Stimulated activated CD8-positive, alpha-beta memory T cell treated with anti-CD3 and anti-CD28 coated beads, Interleukin-15, amount 100 ng/mL, for 1 hour (primary cell): ENCODE results near the gene CHRNG.

Source experiments
- DNase-seq: peaks from one replicate; pipeline ENCODE4 v3.0.0-alpha.2; 2020; ENCODE audit warnings: low read depth

Gene CHRNG

GRCh38 chr2:232506709-232507108, 32.8 kb upstream of the CHRNG start:
- DNase-seq: no peak

DNA sequence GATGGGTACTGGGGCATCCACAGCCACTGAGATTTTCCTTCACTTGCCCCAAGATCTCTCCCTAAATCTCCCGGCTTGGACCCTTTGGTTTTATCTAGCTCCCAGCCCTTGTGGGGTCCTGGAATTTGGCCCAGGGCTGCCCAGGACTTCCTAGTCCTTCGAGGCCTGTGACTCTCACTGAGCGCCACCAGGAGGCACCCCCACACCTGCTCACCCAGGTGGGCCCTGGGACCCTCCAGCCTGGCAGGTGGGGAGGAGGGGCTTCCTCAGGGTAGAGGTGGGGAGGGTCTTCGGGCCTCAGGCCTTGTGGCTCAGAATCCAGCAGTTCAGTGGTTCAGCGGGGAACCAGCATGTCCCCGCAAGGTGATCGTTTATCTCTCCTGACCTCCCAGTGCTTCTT, 31.2 kb upstream of the CHRNG start:
- no peak for DNase-seq

- DNase-seq: no peak
Measured at GRCh38 chr2:232511336-232511890, 28.1 kb upstream of the CHRNG start.

- no peak for DNase-seq
Measured at GRCh38 chr2:232512602-232513001, 26.9 kb upstream of the CHRNG start.

DNA sequence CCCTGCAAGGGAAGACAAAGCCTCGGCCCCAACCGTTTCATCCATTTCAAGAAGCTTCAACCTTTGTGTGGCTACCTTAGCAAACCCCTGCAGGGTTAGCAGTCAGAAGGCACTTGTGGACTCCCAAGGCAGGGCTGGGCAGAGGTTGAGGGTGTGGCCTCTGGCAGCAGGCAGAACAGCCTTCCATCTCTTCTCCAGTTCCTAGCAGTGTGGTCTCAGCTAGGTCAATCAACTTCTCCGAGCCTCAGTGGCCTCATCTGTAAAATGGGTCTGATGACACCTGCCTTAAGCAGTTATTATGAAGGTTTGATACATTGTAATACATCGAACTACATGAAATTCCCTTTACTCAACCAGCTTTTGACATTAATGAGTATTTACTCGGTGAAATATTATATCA, 26.1 kb upstream of the CHRNG start:
- DNase-seq: no peak

DNA sequence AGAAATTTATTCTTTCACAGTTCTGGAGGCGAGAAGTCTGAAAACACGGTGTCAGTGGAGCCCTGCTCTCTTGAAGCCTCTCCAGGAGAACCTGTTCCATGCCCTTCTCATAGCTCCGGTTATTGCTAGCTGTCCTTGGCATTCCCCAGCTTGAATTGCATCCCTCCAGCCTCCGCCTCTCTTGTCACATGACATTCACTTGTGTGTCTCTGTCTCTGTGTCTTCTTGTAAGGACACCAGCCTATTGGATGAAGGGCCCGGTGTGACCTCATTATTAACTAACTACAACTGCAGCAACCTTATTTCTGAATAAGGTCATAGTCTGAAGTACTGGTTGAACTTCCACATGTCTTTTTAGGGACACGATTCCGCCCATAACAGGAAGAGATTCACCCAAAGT, 23.9 kb upstream of the CHRNG start:
- DNase-seq: no peak

GRCh38 chr2:232516551-232516950, 22.9 kb upstream of the CHRNG start:
- DNase-seq: no peak

- no peak for DNase-seq
Measured at GRCh38 chr2:232518844-232519243, 20.6 kb upstream of the CHRNG start.

DNA sequence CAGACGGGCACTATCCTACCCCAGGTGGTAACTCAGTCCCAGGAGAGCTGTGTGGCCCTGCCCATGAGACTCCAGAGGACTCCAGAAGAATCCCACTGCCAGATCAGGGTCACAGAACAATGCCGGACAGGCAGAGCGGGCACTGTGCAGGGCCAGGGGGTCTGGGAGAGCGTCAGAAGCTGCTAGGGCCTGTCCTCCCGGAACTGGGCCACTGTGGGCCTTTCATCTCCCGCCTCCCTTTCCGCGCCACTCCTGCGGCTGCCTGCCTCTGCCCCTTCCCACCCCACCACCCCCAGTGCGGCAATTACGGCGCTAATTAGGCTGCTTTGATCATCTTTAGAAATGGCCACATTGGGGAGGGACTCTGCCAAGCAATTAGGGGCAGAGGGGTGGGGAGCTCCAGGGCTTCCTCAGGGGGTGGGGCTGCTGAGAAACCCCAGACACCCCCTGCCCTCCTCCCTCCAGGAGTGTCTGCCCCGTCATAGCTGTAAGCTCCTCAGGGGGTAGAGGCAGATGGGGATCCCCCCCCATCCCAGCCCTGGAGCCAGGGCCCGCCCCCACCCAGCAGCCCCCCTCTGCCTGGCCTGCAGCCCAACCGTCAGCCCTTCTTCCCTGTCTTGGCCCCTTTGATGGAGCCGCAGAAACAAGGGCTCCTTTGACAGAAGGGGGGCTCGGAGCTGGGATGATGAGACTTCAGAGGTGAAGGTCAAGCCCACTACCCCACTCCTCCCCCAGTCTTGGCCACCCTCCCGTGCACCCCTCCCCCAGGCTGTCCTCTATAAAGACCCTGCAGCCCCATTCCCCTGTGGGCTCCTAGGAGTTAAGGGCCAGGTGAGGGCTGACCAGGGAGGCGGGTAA, 19.7 kb upstream of the CHRNG start, which contains the start of gene PRSS56:
TSS of gene PRSS56 (plus strand) at position 808 of the 858 bp plus-strand sequence. CDS start 211 bp downstream, outside the sequence.
- no peak for DNase-seq

GRCh38 chr2:232520489-232520888, 19.0 kb upstream of the CHRNG start:
- DNase-seq: no peak

DNA sequence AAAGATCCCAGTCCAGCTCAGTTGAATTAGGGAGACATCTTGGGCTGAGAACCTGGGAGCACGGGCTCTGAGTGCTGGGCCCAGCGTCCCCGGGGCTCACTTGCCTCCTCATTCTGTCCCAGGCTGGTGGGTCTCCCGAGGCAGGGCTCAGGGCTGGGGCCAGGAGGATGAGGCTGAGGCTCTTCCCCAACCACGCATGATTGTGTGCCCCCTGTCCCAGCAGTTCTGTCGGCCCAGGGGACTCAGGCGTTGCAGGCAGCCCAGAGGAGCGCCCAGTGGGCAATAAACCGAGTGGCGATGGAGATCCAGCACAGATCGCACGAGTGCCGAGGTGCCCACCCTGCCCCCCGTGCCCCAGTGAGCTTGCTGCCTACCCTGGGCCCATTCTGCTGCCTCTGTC, 18.4 kb upstream of the CHRNG start:
- no peak for DNase-seq

DNA sequence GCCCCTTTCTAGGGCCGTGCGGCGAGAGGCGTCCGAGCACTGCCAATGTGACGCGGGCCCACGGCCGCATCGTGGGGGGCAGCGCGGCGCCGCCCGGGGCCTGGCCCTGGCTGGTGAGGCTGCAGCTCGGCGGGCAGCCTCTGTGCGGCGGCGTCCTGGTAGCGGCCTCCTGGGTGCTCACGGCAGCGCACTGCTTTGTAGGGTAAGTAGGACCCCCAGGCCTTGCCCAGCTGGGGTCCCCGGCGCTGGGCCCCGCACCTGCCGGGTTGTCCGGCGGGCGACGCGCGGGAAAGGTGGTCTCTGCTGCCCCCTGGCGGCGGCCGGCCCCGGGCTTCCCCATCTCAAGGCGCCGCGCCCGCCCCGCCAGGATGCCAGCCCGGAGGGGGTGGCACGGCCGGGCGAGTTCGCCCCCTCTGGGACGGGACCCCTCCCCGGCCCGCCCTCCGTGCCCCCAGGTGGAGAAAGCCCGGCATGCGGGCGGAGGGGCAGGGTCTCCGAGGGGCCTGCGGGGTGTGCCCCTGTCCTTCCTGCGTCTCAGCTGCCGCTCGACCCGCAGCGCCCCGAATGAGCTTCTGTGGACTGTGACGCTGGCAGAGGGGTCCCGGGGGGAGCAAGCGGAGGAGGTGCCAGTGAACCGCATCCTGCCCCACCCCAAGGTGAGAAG, 17.4 kb upstream of the CHRNG start:
- peak; percentile 38 for DNase-seq

DNA sequence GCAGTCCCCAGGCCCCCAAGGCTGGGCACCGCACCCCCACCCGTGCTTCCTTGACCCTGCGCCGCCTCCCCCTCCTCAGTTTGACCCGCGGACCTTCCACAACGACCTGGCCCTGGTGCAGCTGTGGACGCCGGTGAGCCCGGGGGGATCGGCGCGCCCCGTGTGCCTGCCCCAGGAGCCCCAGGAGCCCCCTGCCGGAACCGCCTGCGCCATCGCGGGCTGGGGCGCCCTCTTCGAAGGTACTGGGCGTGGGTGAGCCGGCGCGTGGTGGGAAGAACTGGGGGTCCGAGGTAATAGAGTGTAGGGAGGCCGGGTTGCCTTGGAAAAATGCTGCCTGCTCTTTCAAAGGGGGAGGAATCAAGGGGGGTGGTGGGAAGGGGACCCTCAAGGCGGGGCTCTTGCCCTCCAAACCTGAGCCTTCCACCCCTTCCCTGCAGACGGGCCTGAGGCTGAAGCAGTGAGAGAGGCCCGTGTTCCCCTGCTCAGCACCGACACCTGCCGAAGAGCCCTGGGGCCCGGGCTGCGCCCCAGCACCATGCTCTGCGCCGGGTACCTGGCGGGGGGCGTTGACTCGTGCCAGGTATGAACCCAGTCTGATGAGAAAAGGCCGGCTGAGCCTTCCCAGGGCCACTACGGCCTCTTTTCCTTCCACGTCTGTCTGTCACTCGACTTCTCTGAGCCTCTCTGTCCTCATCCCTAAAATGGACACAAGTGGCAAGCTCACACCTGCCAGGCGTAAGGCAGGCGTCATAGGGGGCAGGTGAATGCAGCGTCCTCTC, 16.7 kb upstream of the CHRNG start:
- DNase-seq: no peak

DNA sequence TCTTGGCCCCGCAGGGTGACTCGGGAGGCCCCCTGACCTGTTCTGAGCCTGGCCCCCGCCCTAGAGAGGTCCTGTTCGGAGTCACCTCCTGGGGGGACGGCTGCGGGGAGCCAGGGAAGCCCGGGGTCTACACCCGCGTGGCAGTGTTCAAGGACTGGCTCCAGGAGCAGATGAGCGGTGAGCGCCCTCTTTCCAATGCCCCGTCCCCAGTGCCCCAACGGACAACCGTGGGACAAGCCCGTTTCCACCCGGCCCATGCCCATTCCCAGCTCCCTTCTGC, 16.1 kb upstream of the CHRNG start:
- no peak for DNase-seq

- DNase-seq: no peak
Measured at GRCh38 chr2:232523682-232524597, 15.6 kb upstream of the CHRNG start.

GRCh38 chr2:232524771-232525170, 14.7 kb upstream of the CHRNG start:
- DNase-seq: no peak

DNA sequence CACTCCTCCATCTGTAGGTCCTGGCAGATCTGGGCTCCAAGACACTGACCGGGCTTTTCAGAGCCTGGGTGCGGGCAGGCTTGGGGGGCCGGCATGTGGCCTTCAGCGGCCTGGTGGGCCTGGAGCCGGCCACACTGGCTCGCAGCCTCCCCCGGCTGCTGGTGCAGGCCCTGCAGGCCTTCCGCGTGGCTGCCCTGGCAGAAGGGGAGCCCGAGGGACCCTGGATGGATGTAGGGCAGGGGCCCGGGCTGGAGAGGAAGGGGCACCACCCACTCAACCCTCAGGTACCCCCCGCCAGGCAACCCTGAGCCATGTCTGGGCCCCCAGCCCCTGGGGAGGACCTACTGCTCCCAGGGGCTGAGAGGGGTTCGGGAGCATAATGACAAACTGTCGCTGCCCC, 14.3 kb upstream of the CHRNG start:
- DNase-seq: no peak

DNA sequence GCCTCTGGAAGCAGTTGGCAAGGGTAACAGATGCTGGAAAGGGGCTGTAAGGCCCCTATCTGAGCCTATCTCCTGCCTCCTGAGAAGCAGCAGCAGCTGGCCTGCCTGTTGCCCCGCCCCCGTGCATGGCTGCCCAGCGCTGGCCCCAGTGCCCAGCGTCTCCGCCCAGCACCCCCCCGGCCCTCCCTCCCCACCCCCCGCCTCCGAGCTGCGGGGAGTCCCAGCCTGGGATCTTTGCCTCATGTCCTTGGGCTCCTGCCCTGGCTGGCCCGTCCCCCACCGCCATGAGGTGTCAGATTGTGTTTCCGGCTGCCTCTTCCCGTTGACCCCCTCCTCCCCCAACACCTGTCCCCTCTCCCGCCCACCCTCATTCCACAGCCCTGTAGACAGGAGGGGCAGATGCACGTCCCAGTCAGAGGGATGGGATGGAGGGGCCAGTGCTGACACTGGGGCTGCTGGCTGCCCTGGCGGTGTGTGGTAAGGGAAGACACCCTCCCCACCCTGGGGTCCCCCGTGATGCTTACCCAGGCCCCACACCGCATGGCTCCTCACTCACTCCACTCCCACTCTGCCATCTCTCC, 13.6 kb upstream of the CHRNG start, which contains the start of gene CHRND:
TSS of gene CHRND (plus strand) at position 370 of the 581 bp plus-strand sequence. CDS start at position 426, 56 bp downstream.
- DNase-seq: no peak

- no peak for DNase-seq
Measured at GRCh38 chr2:232526372-232526941, 13.0 kb upstream of the CHRNG start.

DNA sequence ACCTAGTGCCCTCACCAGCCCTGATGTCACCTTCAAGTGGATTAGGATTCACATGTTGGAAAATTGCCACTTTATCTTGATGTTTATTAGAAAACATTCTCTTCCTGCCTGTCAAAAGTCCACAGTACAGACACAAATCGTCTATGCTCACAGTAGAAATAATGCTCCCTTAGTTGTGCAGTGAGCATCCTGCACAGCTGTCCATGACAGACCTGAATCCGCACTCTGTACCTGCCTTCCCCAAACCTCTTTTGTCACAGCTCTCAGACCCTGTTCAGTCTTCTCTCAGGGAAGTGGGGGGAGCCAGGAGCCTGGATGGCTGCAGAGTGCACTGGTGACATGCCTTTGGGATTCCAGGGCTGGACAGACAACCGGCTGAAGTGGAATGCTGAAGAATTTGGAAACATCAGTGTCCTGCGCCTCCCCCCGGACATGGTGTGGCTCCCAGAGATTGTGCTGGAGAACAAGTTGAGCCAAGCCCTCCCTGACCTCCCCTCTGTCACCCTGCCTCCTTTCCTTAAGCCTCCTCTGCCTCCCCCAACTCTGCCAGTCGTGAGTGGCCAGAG, 11.5 kb upstream of the CHRNG start:
- DNase-seq: no peak
